ENCODE measurements around the gene TPD52L2. TPM values are rescaled to one million over a fixed set of nuclear protein-coding genes. Genes with fewer than 3 reads are reported as not detected.
"Not testable (repeated sequence)": the region's sequence is repeated elsewhere in the genome, so short reads cannot be mapped to it uniquely, and the experiment has no call there.

TPD52L2 gene
- total RNA-seq, 1 donor from 2014 or later: 112 TPM

DNA sequence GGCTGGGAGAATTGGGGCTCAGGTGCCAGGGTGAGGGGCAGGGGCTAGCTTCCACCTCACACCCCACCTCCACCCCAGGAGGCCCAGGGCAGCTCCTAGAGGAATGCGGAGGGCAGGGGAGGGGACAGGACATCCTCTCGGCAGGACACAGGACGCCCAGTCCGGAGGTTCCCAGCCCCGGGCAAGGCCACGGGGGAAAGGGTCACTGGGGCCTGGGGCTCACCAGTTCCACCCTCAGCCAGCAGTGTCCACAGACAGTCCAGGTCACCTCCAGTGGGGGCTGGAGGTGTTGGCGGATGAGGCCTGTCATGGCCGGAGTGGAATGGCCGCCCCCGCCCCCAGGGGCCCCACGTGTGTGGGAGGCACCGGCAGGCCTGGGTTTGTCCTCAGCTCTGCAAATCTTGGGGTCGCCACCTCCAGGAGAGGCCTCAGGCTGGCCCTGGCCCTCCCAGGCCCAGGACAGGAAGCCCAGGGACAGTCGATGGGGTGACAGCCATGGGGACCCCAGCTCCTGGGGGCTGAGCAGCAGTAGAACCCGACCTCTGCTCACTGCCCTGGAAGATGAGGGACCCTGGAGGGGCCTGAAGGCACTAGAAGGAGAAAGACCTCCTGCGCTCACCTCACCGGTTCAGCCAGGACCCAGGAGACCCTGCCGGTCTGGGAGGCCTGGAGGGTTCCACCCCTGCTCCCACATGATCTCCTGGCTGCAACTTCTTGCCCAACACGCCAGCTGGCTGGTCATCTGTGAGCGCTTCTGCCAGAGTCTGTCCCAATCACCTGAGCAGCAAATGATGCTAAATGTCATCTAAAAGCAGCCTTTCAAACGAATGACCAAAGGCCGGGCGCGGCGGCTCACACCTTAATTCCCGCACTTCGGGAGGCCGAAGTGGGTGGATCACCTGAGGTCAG, 16.8 kb upstream of the TPD52L2 start:
- no peak overlapping the region for H3K4me3 ChIP-seq (ENCODE audit: low read depth, low read length)
- no peak for DNase-seq (ENCODE audit: low read depth)
- TF ChIP-seq, protein P1, sequence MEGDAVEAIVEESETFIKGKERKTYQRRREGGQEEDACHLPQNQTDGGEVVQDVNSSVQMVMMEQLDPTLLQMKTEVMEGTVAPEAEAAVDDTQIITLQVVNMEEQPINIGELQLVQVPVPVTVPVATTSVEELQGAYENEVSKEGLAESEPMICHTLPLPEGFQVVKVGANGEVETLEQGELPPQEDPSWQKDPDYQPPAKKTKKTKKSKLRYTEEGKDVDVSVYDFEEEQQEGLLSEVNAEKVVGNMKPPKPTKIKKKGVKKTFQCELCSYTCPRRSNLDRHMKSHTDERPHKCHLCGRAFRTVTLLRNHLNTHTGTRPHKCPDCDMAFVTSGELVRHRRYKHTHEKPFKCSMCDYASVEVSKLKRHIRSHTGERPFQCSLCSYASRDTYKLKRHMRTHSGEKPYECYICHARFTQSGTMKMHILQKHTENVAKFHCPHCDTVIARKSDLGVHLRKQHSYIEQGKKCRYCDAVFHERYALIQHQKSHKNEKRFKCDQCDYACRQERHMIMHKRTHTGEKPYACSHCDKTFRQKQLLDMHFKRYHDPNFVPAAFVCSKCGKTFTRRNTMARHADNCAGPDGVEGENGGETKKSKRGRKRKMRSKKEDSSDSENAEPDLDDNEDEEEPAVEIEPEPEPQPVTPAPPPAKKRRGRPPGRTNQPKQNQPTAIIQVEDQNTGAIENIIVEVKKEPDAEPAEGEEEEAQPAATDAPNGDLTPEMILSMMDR (conservative IDR thresholded peaks at IDR 0.05; ENCODE audit: low read depth, low read length): no peak

DNA sequence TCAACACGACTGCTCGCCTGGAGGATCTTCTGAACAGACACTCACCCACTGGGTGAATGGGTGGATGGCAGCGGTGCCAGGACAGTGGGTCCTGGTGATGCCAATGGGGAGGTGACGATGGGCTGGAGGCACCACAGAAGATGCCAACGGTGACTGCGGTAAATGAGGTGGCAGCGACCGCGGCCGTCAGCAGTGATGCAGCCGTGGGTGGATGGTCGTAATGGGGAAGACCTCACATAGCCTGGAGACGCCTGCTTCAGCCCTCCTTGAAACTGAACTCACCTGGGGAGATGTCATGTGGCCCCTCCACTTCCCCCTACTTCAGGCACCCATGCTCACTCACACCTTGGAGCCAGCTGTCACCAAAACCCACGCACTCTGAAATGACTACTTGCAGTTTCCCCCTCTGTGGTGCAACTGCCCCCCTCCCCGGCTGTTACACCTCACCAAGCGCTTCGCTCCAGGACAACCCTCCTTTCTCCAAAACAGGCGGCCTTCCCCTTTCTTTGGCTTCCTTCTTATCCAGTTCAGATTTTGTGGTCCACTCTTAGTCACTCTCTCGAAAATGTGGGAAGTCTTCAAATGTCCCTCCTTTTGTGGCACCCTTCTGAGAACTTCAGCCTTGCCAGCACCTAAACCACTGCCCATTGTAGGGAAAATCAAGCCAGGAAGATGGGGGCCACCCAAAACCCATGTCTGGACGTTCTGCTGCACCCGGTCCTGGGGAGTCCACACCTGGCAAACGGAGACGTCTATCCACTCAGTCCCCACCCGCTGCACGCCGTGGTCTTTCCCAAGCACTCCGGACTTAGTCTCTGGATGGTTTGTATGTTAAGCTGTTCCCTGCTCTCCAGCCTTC, 14.2 kb upstream of the TPD52L2 start:
- no peak for DNase-seq (ENCODE audit: low read depth)
- H3K4me3 ChIP-seq (ENCODE audit: low read depth, low read length): no peak overlapping the region
- TF ChIP-seq, protein P1 (conservative IDR thresholded peaks at IDR 0.05; ENCODE audit: low read depth, low read length): no peak

DNA sequence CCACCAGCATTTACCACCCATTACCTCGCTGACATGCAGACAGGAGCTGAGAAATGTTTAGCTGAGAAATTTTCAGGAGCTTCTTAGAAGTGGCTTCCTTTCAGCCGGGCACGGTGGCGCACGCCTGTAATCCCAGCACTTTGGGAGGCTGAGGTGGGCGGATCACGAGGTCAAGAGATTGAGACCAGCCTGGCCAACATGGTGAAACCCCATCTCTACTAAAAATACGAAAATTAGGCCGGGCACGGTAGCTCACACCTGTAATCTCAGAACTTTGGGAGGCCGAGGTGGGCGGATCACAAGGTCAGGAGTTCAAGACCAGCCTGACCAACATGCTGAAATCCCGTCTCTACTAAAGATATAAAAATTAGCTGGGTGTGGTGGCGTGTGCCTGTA, 13.5 kb upstream of the TPD52L2 start:
- H3K4me3 ChIP-seq (ENCODE audit: low read depth, low read length); DNase-seq (ENCODE audit: low read depth): not testable (repeated sequence)

DNA sequence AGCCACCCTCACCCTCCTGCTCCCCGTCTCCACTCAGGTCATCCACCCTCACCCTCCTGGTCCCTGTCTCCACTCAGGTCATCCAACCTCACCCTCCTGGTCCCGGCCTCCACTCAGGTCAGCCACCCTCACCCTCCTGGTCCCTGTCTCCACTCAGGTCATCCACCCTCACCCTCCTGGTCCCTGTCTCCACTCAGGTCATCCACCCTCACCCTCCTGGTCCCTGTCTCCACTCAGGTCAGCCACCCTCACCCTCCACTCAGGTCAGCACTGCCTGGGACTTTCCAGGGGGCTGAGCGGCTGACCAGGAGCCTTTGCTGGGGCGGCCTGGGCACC, 11.4 kb upstream of the TPD52L2 start:
- not testable (repeated sequence) for H3K4me3 ChIP-seq (ENCODE audit: low read depth, low read length); DNase-seq (ENCODE audit: low read depth)

DNA sequence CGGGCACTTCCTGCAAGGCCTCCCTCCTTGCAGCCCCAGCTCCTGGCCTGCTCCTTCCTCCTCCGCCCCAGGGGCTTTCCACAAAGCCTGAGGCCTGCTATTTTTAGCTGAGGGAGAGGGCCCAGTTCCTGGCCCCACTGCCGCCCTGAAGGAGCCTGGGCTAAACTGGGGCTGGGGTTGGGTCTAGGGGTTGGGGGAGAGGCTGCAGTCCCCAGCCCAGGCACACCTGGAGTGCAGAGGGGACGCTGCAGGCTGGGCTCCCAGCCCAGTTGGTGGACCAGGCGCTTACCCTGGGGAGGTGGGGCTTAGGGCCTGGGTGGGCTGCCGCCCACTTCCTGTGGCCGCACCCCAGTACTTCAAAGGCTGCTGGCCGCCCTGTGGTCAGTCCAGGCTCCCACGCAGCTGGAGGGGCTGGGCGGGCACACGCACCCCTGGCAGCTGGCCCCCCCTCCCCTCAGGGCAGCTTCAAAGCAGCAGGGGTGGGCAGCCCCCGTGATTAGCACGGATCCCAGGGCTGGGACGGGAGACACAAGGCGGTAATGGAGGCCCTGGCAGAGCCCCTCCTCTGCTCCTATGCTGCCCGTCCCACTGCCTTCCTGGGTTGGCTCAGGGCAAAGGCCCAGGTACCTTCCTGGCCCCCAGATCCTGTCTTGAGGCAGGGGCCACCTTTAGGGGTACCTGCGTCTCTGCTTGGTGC, 10.9 kb upstream of the TPD52L2 start:
- TF ChIP-seq, protein P1 (conservative IDR thresholded peaks at IDR 0.05; ENCODE audit: low read depth, low read length): no peak
- no peak overlapping the region for H3K4me3 ChIP-seq (ENCODE audit: low read depth, low read length)
- no peak for DNase-seq (ENCODE audit: low read depth)

DNA sequence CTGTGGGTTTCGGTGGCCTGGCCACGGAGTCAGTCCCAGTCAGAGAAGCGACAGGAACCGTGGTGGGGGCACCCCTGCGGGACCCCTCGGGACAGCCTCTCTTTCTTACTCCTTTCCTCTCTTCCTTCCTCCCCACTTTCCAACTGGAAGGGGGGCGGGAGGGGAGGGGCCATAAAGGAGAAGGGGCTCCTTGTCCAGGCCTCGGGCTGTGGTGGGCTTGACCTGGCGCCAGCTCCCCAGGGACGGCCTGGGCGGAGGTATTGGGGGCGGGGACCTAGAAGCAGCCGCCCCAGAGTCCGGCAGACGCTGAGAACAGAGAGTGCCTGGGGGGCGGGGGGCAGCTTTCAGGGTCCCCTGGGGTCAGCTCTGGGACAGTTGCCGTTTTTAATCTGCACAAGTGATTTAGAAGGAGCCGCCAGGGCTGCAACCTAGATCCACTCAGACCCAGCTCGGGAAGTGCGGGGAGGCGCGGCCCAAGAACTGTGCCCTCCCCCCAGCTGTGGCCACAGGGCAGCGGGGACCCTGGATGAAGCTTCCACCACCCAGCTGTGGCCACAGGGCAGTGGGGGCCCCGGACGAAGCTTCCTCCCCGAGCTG, 10.2 kb upstream of the TPD52L2 start:
- TF ChIP-seq, protein P1 (conservative IDR thresholded peaks at IDR 0.05; ENCODE audit: low read depth, low read length): no peak
- DNase-seq (ENCODE audit: low read depth): no peak
- H3K4me3 ChIP-seq (ENCODE audit: low read depth, low read length): peak overlapping the region; percentile 7

DNA sequence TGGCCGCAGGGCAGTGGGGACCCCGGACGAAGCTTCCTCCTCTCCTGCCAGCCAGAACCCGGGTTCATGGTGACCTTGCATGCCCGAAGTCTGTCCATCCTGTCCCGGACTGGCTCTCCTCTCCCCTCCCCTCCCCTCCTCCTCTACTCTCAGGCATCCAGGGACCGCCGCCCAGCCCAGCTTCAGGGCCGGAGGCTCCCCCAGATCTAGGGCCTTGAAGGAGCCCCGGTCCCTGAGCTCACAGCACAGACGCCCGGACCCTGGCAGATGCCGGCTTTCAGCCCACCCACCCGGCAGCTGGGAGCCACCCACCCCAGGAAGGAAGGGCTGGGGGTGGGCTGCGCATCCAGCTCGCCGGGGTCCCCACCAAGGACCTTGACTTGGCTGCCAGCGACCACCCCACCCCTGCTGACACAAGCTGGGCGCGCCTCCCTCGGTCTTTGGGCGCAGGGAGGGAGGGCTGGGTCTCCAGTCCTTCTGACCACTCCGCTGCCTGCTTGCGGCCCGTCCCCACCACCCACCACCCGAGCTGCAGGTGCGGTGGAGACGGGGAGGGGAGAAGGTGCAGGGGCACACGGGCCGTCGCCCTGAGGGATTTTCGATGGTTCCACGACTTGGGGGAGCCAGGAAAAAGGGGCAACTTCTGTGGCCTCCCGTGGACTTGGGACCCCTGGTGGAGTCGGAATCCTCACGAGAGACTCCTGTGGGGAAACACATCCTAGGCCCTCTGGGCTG, 9.5 kb upstream of the TPD52L2 start:
- peak overlapping the region; percentile 7 for H3K4me3 ChIP-seq (ENCODE audit: low read depth, low read length)
- no peak for DNase-seq (ENCODE audit: low read depth)
- TF ChIP-seq, protein P1 (conservative IDR thresholded peaks at IDR 0.05; ENCODE audit: low read depth, low read length): no peak
